WTC11 (cell line): ENCODE data around the gene GABBR2. TPM values are rescaled to one million over a fixed set of nuclear protein-coding genes. Genes with fewer than 3 reads are reported as not detected.
A peak's percentile ranks its signal among the peaks of the same experiment; 100 is the strongest.

ENCODE experiments used
- ATAC-seq: fragments of 200-7000 bp; cut with Tn5 transposase; 2 replicates; pipeline ENCODE4 v1.10.0; 2021; ENCODE audit warnings: mild to moderate bottlenecking, moderate library complexity
- CTCF ChIA-PET: fragments of 300-600 bp; sonication (Branson Sonifier 250); formaldehyde crosslinking; loops from one replicate; lab custom pipeline; 2021; ENCODE audit warnings: antibody characterized with exemption; lab: Charles Lee
- POLR2A ChIA-PET: fragments of 350-600 bp; sonication (Branson Sonifier 250); formaldehyde crosslinking; loops from one replicate; lab custom pipeline; 2021; ENCODE audit warnings: antibody characterized with exemption; lab: Charles Lee
- DNase-seq: peaks from one replicate; pipeline ENCODE4 v3.0.0; 2021; ENCODE audit warnings: low spot score
- H3K27ac Mint-ChIP-seq: 2 replicates; pipeline ENCODE4 v1.8.0; 2021; ENCODE audit warnings: mixed read lengths
- H3K27me3 Mint-ChIP-seq: 2 replicates; pipeline ENCODE4 v1.8.0; 2021; ENCODE audit warnings: low read depth, mild to moderate bottlenecking, moderate library complexity, mixed read lengths
- H3K36me3 Mint-ChIP-seq: 2 replicates; pipeline ENCODE4 v1.8.0; 2021; ENCODE audit warnings: mixed read lengths
- H3K4me1 Mint-ChIP-seq: 2 replicates; pipeline ENCODE4 v1.8.0; 2022; ENCODE audit warnings: mixed read lengths
- H3K4me3 Mint-ChIP-seq: 2 replicates; pipeline ENCODE4 v1.8.0; 2021; ENCODE audit warnings: mild to moderate bottlenecking, moderate library complexity, mixed read lengths
- H3K9me3 Mint-ChIP-seq: 2 replicates; pipeline ENCODE4 v1.8.0; 2021; ENCODE audit warnings: mixed read lengths
- ESRRA ChIP-seq: sonication (generic); formaldehyde crosslinking; IDR thresholded peaks from 2 replicates; pipeline ENCODE4 v1.8.1; 2022; ENCODE audit warnings: mild to moderate bottlenecking, missing genetic modification reagents, borderline replicate concordance
- GTF2I ChIP-seq: fragments of 250-450 bp; sonication (Bioruptor Pico); conservative IDR thresholded peaks from 2 replicates; pipeline ENCODE4 v1.4.0; 2021; ENCODE audit warnings: mild to moderate bottlenecking
- NR1H2 ChIP-seq: sonication (generic); formaldehyde crosslinking; IDR thresholded peaks from 2 replicates; pipeline ENCODE4 v1.9.0; 2021; ENCODE audit warnings: mild to moderate bottlenecking, moderate library complexity, missing genetic modification reagents
- OVOL2 ChIP-seq: fragments of 250-450 bp; sonication (Bioruptor Pico); IDR thresholded peaks from 2 replicates; pipeline ENCODE4 v1.9.0; 2021; ENCODE audit warnings: mild to moderate bottlenecking, borderline replicate concordance
- PRRX2 ChIP-seq: fragments of 250-450 bp; sonication (Bioruptor Pico); IDR thresholded peaks from 2 replicates; pipeline ENCODE4 v1.8.0; 2021; ENCODE audit warnings: mild to moderate bottlenecking
- RORB ChIP-seq: fragments of 250-450 bp; sonication (Bioruptor Pico); IDR thresholded peaks from 2 replicates; pipeline ENCODE4 v1.9.0; 2021; ENCODE audit warnings: mild to moderate bottlenecking
- SP1 ChIP-seq: sonication (generic); formaldehyde crosslinking; conservative IDR thresholded peaks from 2 replicates; pipeline ENCODE4 v1.8.1; 2022; ENCODE audit warnings: missing genetic modification reagents
- TP53 ChIP-seq: sonication (generic); formaldehyde crosslinking; IDR thresholded peaks from 2 replicates; pipeline ENCODE4 v1.8.1; 2023; ENCODE audit warnings: mild to moderate bottlenecking, missing genetic modification reagents
- ZNF138 ChIP-seq: sonication (generic); formaldehyde crosslinking; conservative IDR thresholded peaks from 2 replicates; pipeline ENCODE4 v1.8.1; 2022; ENCODE audit warnings: mild to moderate bottlenecking, moderate library complexity, missing genetic modification reagents
- ZNF219 ChIP-seq: sonication (generic); formaldehyde crosslinking; IDR thresholded peaks from 2 replicates; pipeline ENCODE4 v1.8.0; 2023; ENCODE audit warnings: missing genetic modification reagents, mild to moderate bottlenecking, borderline replicate concordance
- ZNF671 ChIP-seq: fragments of 250-450 bp; sonication (Bioruptor Pico); IDR thresholded peaks from 2 replicates; pipeline ENCODE4 v1.8.0; 2021; ENCODE audit warnings: mild to moderate bottlenecking
- total RNA-seq: library from RNA; stranded (reverse); gene quantifications from 3 replicates; pipeline ENCODE4 v1.2.3, GENCODE V29; 2021
- TF ChIP-seq, protein P1 (sequence below): sonication (generic); formaldehyde crosslinking; IDR thresholded peaks from 2 replicates; pipeline ENCODE4 v1.8.0; 2023; ENCODE audit warnings: mild to moderate bottlenecking, missing genetic modification reagents
- TF ChIP-seq, protein P2 (sequence below): sonication (generic); formaldehyde crosslinking; IDR thresholded peaks from 2 replicates; pipeline ENCODE4 v1.8.1; 2023; ENCODE audit warnings: mild to moderate bottlenecking, moderate library complexity, missing genetic modification reagents
- TF ChIP-seq, protein P3 (sequence below): sonication (generic); formaldehyde crosslinking; IDR thresholded peaks from 2 replicates; pipeline ENCODE4 v1.8.0; 2022; ENCODE audit warnings: missing genetic modification reagents

The GABBR2 gene
- total RNA-seq, 1 experiment from 2014 or later, result 0.92 TPM

DNA sequence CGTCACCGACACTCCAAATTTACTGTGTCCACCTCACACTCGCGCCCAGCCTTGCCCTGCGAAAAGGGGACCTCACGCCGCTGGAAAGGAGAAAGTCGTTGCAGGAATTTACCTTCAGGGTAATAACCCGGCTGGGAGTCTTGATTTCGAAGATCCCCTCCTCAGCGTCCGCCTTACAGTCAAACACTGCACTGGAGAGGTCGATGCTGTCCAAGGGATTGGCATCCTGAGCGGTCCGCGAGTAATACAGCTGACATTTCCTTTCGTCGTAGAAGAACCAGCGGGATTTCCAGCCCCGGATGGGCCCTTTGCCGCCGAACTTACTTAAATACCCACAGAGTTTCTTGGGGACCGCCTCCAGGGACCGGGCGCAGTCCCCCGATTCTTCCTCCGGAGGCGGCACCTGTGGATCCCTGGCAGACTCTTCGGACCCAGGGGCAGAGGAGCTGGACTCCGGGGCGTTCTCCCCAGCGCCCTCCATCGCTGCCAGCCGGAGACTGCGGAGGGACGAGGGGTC is 453.6 kb downstream of the GABBR2 start:
- DNase-seq, result no peak
- no peaks in the 10 kb centered on the region for H3K27me3 Mint-ChIP-seq
- H3K4me3 Mint-ChIP-seq, result peak overlapping the region; percentile 93
- TF ChIP-seq, protein P1, sequence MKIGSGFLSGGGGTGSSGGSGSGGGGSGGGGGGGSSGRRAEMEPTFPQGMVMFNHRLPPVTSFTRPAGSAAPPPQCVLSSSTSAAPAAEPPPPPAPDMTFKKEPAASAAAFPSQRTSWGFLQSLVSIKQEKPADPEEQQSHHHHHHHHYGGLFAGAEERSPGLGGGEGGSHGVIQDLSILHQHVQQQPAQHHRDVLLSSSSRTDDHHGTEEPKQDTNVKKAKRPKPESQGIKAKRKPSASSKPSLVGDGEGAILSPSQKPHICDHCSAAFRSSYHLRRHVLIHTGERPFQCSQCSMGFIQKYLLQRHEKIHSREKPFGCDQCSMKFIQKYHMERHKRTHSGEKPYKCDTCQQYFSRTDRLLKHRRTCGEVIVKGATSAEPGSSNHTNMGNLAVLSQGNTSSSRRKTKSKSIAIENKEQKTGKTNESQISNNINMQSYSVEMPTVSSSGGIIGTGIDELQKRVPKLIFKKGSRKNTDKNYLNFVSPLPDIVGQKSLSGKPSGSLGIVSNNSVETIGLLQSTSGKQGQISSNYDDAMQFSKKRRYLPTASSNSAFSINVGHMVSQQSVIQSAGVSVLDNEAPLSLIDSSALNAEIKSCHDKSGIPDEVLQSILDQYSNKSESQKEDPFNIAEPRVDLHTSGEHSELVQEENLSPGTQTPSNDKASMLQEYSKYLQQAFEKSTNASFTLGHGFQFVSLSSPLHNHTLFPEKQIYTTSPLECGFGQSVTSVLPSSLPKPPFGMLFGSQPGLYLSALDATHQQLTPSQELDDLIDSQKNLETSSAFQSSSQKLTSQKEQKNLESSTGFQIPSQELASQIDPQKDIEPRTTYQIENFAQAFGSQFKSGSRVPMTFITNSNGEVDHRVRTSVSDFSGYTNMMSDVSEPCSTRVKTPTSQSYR (CRISPR knock-in tag), result no peak
- TF ChIP-seq ZNF219 (CRISPR knock-in tag), result no peak
- TF ChIP-seq, protein P2, sequence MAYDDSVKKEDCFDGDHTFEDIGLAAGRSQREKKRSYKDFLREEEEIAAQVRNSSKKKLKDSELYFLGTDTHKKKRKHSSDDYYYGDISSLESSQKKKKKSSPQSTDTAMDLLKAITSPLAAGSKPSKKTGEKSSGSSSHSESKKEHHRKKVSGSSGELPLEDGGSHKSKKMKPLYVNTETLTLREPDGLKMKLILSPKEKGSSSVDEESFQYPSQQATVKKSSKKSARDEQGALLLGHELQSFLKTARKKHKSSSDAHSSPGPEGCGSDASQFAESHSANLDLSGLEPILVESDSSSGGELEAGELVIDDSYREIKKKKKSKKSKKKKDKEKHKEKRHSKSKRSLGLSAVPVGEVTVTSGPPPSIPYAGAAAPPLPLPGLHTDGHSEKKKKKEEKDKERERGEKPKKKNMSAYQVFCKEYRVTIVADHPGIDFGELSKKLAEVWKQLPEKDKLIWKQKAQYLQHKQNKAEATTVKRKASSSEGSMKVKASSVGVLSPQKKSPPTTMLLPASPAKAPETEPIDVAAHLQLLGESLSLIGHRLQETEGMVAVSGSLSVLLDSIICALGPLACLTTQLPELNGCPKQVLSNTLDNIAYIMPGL (CRISPR knock-in tag), result 0 out of 2 replicates have a peak, but pooled peaks have one; percentile 11
- no peak for TF ChIP-seq RORB (CRISPR knock-in tag)
- no peak for TF ChIP-seq SP1
- no peak for TF ChIP-seq PRRX2 (CRISPR knock-in tag)
- TF ChIP-seq, all 79 proteins: peak for 1
- peak overlapping the region; percentile 42; the same call in 1 of the 2 replicates for H3K27ac Mint-ChIP-seq
- H3K9me3 Mint-ChIP-seq, result no peaks in the 10 kb centered on the region
- CTCF ChIA-PET, result interaction anchor here (0.6 to 3.3 kb wide), 22 partner anchors 9 to 470 kb away, joined by 3 to 29 read pairs (median 4); partner anchors contain the start of genes NANS and TRIM14
- POLR2A ChIA-PET, result interaction anchor here (0.6 to 1.8 kb wide), 6 partner anchors 13 to 622 kb away, joined by 3 to 5 read pairs (median 3); partner anchors contain the start of genes NANS, NCBP1 and TSTD2
- ATAC-seq, result peak; percentile 38
- peaks cover 44% of the 10 kb centered on the region for H3K4me1 Mint-ChIP-seq
- peaks cover 9% of the 10 kb centered on the region for H3K36me3 Mint-ChIP-seq

DNA sequence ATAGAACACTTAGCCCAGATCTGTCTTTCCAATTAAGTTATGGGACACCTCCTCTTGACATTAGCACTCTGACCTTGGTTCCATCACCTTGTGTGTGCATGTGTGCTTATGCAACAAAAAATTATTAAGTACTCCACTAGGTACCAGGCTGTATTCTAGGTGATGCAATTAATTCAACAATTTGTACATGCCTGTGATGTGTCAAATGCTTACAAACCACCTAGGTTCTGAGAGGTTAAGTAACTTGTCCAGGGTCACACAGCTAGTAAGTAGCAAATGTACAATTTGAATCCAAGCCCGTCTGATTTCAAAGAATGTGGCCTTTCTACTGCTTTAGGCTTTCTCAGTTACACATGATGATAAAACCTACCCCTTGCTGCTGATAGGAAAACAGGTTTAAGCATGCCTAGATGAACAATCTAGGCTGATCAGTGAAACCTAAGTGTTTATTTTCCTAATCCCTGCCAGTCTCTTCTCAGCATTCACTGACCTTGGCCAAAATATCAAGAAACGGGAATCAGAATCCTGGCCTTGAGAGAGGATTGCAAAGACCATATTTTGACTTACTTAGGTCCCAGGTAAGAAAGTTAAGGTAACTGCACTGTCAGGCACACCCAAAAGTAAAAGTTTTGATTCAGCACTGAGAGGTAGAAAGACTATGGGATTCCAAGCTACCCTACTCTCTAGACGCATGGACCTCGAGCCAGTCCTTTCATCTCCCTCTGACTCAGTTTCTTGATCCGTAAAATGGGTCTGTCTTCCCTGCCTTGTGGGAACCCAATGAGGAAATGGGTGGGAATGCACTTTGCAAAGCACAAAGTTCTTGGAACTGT is 454.3 kb downstream of the GABBR2 start:
- TF ChIP-seq ZNF138, result no peak
- peak; percentile 74; the same call in 1 of the 2 replicates for TF ChIP-seq GTF2I
- ATAC-seq, result no peak
- POLR2A ChIA-PET, result no interaction called here

DNA sequence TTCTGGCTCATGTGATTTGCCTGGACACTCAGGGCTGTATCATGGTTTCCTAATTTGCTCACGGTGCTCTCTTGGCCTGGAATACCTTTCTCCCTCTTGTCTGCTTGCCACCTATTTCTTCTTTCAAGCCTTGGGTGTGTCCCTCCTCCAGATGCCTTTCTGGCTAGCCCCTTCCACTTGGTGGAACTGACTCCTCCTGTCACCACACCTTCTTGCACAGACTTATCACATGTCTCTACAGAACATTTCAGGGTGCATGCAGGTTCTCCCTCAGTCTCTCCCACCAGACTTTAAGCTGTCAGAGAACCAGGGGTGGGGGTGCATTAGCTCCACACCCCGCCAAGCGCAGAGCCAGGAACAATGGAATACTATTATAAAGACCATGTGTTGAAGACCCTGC is 455.2 kb downstream of the GABBR2 start:
- POLR2A ChIA-PET, result no interaction called here
- DNase-seq (no peak), ATAC-seq (no peak)
- Mint-ChIP-seq H3K9me3 (no peaks in the 10 kb centered on the region), H3K27me3 (no peaks in the 10 kb centered on the region), H3K27ac (no peak overlapping the region), H3K4me3 (peak overlapping the region; percentile 93), H3K36me3 (peaks cover 9% of the 10 kb centered on the region), H3K4me1 (peaks cover 56% of the 10 kb centered on the region)
- CTCF ChIA-PET, result no interaction called here
- no peak for TF ChIP-seq OVOL2 (CRISPR knock-in tag)

More for the DNA sequence above, 454.3 kb downstream of the GABBR2 start:
- DNase-seq, result no peak
- CTCF ChIA-PET, result interaction anchor here (1.0 to 3.3 kb wide), 4 partner anchors 13 to 282 kb away, joined by 3 to 29 read pairs (median 4); no protein-coding TSS in a partner anchor
- H3K36me3 Mint-ChIP-seq, result peaks cover 9% of the 10 kb centered on the region
- H3K27ac Mint-ChIP-seq, result peak overlapping the region; percentile 42; the same call in 1 of the 2 replicates
- peak overlapping the region; percentile 93 for H3K4me3 Mint-ChIP-seq
- H3K27me3 Mint-ChIP-seq, result no peaks in the 10 kb centered on the region
- H3K9me3 Mint-ChIP-seq, result no peaks in the 10 kb centered on the region
- H3K4me1 Mint-ChIP-seq, result peaks cover 48% of the 10 kb centered on the region

DNA sequence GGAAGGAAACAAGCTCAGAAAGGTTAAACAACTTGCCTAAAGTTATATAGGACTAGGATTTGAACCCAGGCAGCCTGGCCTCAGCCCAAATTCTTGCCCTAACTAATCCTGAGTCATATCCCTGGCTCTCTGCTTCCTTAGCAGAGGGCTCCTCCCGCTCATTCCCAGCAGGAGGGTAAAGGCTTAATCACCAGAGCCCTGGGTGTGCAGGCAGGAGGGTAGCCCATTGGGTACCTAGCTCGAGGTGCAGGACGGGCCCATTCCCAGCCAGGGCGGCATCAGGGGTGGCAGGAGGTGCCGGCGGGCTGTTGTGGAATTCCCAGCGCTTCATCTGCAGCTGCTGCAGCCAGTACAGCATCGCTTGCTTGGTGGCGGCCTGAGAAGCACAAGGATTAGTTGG is 457.2 kb downstream of the GABBR2 start:
- TF ChIP-seq, protein P3, sequence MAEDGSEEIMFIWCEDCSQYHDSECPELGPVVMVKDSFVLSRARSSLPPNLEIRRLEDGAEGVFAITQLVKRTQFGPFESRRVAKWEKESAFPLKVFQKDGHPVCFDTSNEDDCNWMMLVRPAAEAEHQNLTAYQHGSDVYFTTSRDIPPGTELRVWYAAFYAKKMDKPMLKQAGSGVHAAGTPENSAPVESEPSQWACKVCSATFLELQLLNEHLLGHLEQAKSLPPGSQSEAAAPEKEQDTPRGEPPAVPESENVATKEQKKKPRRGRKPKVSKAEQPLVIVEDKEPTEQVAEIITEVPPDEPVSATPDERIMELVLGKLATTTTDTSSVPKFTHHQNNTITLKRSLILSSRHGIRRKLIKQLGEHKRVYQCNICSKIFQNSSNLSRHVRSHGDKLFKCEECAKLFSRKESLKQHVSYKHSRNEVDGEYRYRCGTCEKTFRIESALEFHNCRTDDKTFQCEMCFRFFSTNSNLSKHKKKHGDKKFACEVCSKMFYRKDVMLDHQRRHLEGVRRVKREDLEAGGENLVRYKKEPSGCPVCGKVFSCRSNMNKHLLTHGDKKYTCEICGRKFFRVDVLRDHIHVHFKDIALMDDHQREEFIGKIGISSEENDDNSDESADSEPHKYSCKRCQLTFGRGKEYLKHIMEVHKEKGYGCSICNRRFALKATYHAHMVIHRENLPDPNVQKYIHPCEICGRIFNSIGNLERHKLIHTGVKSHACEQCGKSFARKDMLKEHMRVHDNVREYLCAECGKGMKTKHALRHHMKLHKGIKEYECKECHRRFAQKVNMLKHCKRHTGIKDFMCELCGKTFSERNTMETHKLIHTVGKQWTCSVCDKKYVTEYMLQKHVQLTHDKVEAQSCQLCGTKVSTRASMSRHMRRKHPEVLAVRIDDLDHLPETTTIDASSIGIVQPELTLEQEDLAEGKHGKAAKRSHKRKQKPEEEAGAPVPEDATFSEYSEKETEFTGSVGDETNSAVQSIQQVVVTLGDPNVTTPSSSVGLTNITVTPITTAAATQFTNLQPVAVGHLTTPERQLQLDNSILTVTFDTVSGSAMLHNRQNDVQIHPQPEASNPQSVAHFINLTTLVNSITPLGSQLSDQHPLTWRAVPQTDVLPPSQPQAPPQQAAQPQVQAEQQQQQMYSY (CRISPR knock-in tag), result no peak
- TF ChIP-seq NR1H2 (CRISPR knock-in tag) (no peak), ESRRA (CRISPR knock-in tag) (no peak), TP53 (CRISPR knock-in tag) (no peak), ZNF671 (CRISPR knock-in tag) (no peak)
- Mint-ChIP-seq H3K27ac (0 out of 2 replicates have a peak overlapping the region, but pooled peaks have one; percentile 36), H3K4me3 (no peak overlapping the region), H3K9me3 (no peaks in the 10 kb centered on the region), H3K27me3 (no peaks in the 10 kb centered on the region), H3K36me3 (peaks cover 9% of the 10 kb centered on the region), H3K4me1 (peaks cover 58% of the 10 kb centered on the region)
- DNase-seq (no peak), ATAC-seq (no peak)
- POLR2A ChIA-PET, result no interaction called here
- CTCF ChIA-PET, result interaction anchor here (0.8 to 1.1 kb wide), 2 partner anchors 10 to 58 kb away, joined by 3 read pairs; no protein-coding TSS in a partner anchor
